NCI-H345 (cell line): Measurements from ENCODE around the gene ZXDC.
A peak's percentile ranks its signal among the peaks of the same experiment; 100 is the strongest.

Experiments
- DNase-seq: peaks from one replicate; lab custom pipeline; 2025; lab: John Stamatoyannopoulos, UW

ZXDC gene

GRCh38 chr3:126490619-126491018, 14.9 kb upstream of the ZXDC start:
- DNase-seq, result no peak

DNA sequence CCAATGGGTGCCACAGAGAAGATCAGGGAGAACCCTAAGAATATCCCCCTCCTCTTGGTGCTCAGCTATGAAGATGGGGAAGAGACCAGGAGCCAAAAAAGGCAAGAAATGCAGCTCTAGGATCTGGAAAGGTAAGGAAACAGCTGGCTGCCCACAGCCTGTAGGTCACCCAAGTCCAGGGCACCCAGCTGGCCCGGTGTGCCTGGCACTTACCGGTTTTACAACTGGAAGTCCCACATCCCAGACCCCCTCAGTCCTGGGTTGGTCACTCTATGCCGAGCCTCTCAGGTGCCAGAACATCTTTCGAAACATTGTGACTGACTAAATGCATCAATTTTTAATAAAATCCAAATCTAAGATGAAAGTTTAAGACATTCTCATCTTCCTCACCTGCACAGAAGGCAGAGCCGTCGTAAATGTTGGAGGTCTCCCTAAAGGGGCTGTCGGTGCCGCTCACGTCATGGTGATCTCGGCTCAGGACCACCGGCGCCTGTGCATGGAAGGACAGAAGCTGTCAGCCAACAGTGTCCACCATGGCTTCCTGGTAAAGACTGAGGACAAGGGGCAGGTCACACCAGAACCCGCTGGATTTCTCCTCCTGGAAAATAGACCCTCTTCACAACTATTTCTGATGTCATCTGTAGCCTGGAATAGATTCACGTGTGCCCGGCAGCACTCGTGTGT, 13.3 kb upstream of the ZXDC start:
- no peak for DNase-seq

DNA sequence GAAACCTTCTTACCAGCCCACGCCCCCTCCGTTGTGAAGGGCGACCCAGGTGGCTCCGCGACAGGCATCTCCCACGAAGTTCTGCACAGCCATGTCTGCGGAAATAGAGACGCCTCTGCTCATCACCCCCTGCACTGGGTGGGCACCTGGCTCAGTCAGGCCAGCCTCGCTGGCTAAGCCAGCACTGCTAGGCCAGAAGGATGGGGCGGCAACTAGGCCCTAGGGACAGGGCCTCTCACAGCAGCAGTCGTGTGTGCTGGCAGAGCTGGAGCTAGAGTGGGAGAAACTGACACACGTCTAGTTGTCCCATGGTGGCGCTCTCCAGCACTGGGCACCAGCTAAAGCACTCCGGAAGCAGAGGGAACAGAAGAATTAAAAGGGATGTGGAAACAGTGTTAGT, 12.5 kb upstream of the ZXDC start:
- no peak for DNase-seq

- DNase-seq, result no peak
These were observed 11.6 kb upstream of the ZXDC start for GRCh38 chr3:126487151-126487771.

- DNase-seq, result no peak
These were observed 10.7 kb upstream of the ZXDC start for GRCh38 chr3:126486360-126486847.

GRCh38 chr3:126485956-126486355, 10.3 kb upstream of the ZXDC start:
- no peak for DNase-seq

GRCh38 chr3:126485176-126485897, 9.6 kb upstream of the ZXDC start:
- no peak for DNase-seq

GRCh38 chr3:126484662-126485061, 9.0 kb upstream of the ZXDC start:
- no peak for DNase-seq

- DNase-seq, result no peak
These were observed 8.5 kb upstream of the ZXDC start for GRCh38 chr3:126484148-126484547.

DNA sequence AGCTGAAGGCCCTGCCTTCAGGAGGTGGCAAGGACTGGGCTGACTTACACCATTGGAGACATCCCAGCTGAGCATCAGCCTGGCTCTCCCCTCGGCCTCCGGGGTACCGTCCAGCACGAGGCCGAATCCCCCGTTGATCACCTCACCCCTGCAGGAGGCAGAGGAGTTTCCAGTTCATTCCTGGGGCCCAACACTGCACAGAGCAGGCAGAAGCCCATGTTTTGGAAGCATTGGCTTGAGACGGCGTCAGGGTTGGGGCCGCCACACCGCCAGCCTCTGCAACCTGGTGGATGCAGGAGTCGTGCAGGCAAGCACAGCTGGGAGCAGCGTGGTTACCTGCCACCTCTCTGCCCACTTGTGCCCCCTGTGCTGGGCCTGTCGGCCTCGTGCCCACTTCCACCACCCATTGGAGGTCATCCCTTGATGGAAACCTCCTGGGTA, 7.7 kb upstream of the ZXDC start:
- no peak for DNase-seq

DNA sequence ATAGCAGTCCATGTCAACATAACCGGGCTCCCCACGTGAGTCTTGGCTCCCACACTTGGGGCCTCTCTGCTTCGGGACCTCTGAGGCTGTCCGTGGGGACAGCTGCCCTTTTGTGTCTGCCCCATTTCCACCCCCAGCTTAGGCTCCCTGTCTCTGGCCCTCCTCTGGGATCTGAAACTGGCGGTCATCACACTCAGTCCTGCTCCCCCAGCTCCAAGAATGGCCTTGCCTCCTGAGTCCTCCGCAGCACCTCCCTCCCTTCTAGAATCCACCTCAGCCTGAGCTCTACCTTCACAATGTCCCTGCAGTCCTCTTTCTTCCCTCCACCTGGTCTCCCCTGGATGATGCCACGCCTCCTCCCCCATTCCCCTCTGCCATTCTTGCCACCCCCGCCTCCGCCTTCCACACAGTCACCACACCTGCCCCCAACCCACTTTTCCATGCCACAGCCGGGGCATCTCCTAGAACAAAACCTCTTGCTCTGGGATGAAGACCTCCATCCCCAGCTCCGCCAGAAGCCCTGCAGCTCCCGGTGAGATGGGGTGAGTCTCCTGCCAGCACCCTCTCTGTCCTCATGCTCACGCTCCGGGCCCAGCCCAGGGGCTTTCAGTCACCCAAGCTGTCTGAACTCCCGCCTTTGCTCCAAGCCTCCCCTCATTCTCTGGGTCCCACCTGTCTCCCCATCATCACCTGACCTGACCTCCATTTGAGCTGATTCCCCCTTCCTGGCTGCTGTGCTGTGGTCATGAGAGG, 7.0 kb upstream of the ZXDC start:
- no peak for DNase-seq

DNA sequence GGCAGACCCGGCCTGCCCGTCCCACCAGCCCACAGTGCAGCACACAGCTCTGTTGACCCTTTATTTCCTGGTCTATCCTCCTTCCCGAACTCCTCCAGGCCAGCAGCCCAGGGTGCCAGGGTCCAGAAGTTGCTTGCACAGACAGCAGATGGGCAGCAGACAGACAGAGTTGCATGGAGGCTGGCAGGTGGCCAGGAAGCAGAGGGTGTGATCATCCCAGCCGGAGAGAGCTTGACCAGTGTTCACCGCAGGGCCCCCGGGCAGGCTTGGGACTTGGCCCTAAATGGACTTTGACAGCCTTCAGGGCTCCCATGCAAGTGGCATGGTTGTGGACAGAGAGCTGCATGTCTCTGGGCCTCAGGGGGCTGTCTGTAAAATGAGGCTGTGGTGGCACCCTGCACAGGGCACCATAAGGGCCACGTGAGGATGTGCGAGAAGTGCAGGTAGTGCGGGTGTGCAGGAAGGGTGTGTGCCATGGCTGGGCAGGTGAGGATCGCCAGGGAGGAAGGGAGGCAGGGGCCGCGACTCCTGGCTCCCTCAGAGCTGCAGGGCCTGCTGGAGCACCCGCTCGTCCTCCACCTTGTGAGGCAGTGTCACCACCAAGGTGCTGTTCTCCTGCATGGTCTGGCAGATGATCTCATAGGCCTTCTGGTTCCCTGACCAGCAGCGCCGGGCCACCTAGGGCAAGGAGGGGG, 6.3 kb upstream of the ZXDC start:
- no peak for DNase-seq

DNA sequence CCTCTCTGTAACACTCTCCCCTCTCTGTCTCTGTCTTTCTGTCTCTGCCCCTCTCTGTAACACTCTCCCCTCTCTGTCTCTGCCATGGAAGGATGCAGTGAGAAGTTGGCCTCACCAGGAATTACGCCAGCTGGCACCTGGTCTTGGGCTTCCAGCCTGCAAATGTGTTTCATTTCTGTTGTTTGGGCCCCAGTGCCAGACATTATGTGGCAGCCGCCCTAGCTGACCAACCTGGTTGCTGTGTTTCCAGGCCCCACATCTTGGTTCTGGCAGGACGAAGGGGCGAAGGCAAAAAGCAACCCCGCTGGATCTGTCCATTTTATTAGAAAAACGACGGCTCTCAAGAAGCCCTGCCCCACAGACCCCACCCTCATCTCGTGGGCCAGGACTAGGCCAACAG, 5.2 kb upstream of the ZXDC start:
- DNase-seq, result no peak

GRCh38 chr3:126480206-126480605, 4.5 kb upstream of the ZXDC start:
- DNase-seq, result no peak

DNA sequence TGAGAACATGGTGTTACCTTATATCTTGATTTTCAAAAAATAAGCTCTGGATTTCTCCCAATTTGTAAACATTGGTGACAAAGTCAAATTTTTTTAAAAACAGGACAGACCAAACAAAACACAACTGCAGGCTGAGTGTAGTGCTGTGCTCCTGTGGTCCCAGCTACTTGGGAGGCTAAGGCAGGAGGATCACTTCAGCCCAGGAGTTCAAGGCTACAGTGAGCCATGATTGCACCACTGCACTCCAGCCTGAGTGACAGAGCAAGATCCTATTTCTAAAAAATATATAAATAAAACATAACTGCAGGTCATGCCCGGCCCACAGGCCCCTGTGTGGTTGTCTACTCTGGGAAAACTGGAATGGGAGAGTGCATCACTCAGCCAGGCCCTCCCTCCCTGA, 4.0 kb upstream of the ZXDC start:
- DNase-seq, result no peak

- no peak for DNase-seq
These were observed 3.1 kb upstream of the ZXDC start for GRCh38 chr3:126478581-126479310.

DNA sequence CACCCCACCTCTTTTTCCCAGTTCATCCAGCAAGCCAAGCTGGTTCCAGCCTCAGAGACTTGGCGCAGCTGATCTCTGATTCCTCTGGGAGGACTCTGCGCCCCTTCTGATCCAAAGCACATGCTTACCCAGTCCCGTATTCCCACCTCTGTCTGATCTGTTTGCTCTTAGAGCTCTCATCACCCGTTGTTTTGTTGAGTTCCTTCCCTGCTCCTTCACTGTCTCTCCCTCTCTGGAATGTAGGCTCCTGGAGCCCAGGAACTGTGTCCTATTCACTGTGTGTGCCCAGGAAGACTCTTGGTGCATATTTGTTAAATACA, 1.3 kb upstream of the ZXDC start:
- DNase-seq, result no peak

DNA sequence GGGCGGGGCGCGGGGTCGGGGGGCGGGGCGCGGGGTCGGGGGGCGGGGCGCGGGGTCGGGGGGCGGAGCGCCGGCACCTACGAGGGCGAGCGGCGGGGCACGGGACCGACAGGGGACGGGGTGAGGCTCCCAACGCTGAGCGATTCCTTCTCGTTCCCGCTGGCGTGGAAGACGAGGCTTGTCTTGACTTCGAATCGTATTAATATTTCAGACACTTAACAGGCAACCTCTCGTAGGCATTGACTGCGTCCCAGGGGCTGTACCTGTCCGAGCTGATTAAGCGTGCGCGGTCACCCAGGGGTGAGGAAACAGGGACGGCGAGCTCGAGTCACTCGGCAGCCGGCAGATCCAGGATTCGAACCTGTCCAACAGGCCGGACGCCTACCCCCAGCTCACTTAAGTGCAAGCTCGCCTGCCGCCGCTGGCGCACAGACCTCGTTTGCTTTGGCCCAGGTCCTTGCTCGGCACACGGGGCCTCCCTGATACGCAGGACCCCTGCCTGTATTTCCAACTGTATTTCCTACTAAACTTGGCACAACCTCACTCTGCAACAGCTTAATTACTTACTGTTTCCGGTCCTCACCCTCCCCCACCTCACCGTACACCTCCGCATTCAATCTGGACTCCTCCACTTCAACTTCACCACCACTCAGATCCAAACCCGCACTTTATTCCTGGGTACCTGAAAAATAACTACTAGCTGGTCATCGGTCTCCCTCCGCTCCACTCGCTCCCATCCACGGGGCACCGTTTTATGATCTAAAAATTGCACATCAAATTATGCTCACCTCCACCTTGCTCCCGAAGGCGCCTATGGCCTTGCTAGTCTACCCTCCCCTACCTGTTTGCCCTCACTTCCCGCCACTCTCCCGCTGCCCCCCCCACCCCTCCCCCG, 722 bp upstream of the ZXDC start:
- DNase-seq, result peak; percentile 66

GRCh38 chr3:126474498-126475412, 936 bp downstream of the ZXDC start:
- peak; percentile 5 for DNase-seq
